HL-60/S4 treated with retinoic acid at 250 ng/mL for 4 days and 3 days (cell line): Measurements from ENCODE around the gene CHURC1.

ENCODE experiments used
- in situ Hi-C: fragments of 300-500 bp; cut with MboI; formaldehyde crosslinking; loops from 2 replicates; pipeline ENCODE4 v1.7.0; 2022; ENCODE audit warnings: low sequenced_read_pairs

CHURC1 gene

GRCh38 chr14:64914237-64915028 lies at the start of gene CHURC1:
Gene CHURC1 (plus strand): TSS chr14:64914455. CDS start chr14:64914496, 41 bp downstream.
- in situ Hi-C loops = no loop called here

- in situ Hi-C loops = no loop called here
These were observed 49.1 kb upstream of the CHURC1 start for GRCh38 chr14:64865109-64865508.

- in situ Hi-C loops = no loop called here
These were observed 48.3 kb upstream of the CHURC1 start for GRCh38 chr14:64865992-64866391.

GRCh38 chr14:64867182-64867581 lies 47.1 kb upstream of the CHURC1 start:
- in situ Hi-C loops = no loop called here

- in situ Hi-C loops = no loop called here
These were observed 45.9 kb upstream of the CHURC1 start for GRCh38 chr14:64868379-64868778.

- in situ Hi-C loops = no loop called here
These were observed 45.4 kb upstream of the CHURC1 start for GRCh38 chr14:64868841-64869240.

- in situ Hi-C loops = no loop called here
These were observed 44.1 kb upstream of the CHURC1 start for GRCh38 chr14:64870160-64870559.

- in situ Hi-C loops = no loop called here
These were observed 42.9 kb upstream of the CHURC1 start for GRCh38 chr14:64871344-64871743.

- in situ Hi-C loops = no loop called here
These were observed 40.6 kb upstream of the CHURC1 start for GRCh38 chr14:64873506-64874219.

GRCh38 chr14:64875350-64875749 lies 38.9 kb upstream of the CHURC1 start:
- in situ Hi-C loops = loop anchor here (25.0 kb wide), 1 partner anchor 213 kb away; no protein-coding TSS in a partner anchor

- in situ Hi-C loops = loop anchor here (25.0 kb wide), 1 partner anchor 216 kb away; no protein-coding TSS in a partner anchor
These were observed 36.4 kb upstream of the CHURC1 start for GRCh38 chr14:64877846-64878245.

- in situ Hi-C loops = loop anchor here (25.0 kb wide), 1 partner anchor 217 kb away; no protein-coding TSS in a partner anchor
These were observed 35.2 kb upstream of the CHURC1 start for GRCh38 chr14:64878837-64879634.

GRCh38 chr14:64879635-64880220 lies 34.5 kb upstream of the CHURC1 start, which contains the start of gene SPTB:
Gene SPTB (minus strand): TSS chr14:64879907. CDS start chr14:64823094, 56,813 bp downstream.
- in situ Hi-C loops = loop anchor here (25.0 kb wide), 1 partner anchor 217 kb away; no protein-coding TSS in a partner anchor

GRCh38 chr14:64880221-64881121 lies 33.8 kb upstream of the CHURC1 start:
- in situ Hi-C loops = loop anchor here (25.0 kb wide), 1 partner anchor 218 kb away; no protein-coding TSS in a partner anchor

- in situ Hi-C loops = loop anchor here (25.0 kb wide), 1 partner anchor 223 kb away; no protein-coding TSS in a partner anchor
These were observed 28.7 kb upstream of the CHURC1 start for GRCh38 chr14:64885559-64885958.

- in situ Hi-C loops = loop anchor here (25.0 kb wide), 1 partner anchor 227 kb away; no protein-coding TSS in a partner anchor
These were observed 24.9 kb upstream of the CHURC1 start for GRCh38 chr14:64889352-64889751.

GRCh38 chr14:64891173-64891838 lies 22.9 kb upstream of the CHURC1 start:
- in situ Hi-C loops = loop anchor here (25.0 kb wide), 1 partner anchor 229 kb away; no protein-coding TSS in a partner anchor

- in situ Hi-C loops = loop anchor here (25.0 kb wide), 1 partner anchor 230 kb away; no protein-coding TSS in a partner anchor
These were observed 22.3 kb upstream of the CHURC1 start for GRCh38 chr14:64891839-64892375.
